Ovary (tissue), 3 donors: ENCODE data around the gene VGLL4.

Experiments used
- CTCF ChIP-seq, 3 donors: fragments of 450-650 bp in 2 of 3; fragments of 200-600 bp in 1 of 3; IDR thresholded peaks; one replicate each; pipeline versions ENCODE4 v1.5.1 to v1.8.0; 2016 to 2022; ENCODE audit warnings: antibody characterized with exemption in 3 of 3, mild to moderate bottlenecking in 1 of 3
- EP300 ChIP-seq: sonication (generic); formaldehyde crosslinking; IDR thresholded peaks from one replicate; pipeline ENCODE4 v1.6.1; 2017; ENCODE audit warnings: antibody characterized with exemption
- donor health status: DM: no; HTN: no; CAD: no.

DNA sequence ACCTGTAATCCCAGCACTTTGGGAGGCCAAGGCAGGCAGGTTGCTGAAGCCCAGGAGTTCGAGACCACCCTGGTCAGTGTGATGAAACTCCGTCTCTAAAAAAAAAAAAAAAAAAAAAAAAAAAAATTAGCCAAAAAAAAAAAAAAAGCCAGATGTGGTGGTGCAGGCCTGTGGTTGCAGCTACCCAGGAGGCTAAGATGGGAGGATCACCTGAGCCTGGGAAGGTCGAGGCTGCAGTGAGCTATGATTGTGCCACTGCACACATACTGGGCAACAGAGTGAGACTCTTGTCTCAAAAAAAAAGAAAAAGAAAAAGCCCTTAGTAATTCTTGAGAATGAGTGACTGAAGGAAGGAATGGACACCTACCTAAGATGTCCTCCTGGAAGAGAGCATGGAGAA is 105.1 kb downstream of the VGLL4 start:
- no peak for TF ChIP-seq CTCF (IDR thresholded peaks at IDR 0.05)
- TF ChIP-seq EP300: no peak
